GM19240 (cell line): ENCODE measurements around the gene PITX1.

Experiments used
- DNase-seq: peaks from one replicate; pipeline ENCODE4 v3.0.0; 2011; ENCODE audit warnings: low spot score; ENCODE audit not compliant: insufficient read length

The PITX1 gene

DNA sequence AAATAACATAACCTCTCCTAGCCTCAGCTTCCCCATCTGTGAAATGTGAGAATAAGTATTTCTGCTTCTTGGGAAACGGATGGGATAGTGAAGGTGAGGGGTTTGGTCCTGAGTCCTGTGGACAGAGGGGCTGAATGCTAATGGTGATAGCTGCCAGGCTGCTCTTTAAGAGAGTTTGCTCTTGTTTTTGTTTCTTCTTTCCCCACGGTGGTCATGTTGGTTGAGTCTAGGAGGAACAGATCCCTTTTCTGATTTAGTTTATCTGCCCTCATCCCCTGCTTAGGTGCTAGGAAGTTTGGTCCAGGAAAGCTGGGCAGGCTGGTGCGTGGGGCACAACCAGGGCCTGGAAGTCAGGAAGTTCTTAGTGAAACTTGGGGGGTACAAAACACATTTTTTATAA, 7.7 kb upstream of the PITX1 start:
- no peak for DNase-seq

DNA sequence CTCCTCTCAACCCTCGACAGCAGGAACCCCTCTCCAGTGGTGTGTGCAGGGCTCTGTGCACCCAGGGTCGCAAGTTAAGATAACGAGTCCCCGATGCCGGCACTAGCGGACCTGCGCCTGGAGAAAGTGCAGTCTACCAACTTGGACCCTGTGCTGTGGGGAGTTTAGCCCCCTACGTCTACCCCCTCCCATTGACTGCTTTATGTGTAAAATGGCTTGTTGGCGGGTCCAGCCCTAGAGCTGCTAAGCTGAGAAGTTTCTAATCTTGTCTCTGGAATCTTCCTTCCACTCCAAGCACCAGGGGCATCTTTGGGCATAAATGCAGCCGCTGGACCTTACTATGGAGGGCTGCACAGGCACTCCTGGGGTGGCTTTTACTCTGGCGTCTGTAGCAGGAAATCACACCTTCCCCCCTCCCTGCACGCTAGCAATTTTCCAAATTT, 7.1 kb upstream of the PITX1 start:
- no peak for DNase-seq

DNA sequence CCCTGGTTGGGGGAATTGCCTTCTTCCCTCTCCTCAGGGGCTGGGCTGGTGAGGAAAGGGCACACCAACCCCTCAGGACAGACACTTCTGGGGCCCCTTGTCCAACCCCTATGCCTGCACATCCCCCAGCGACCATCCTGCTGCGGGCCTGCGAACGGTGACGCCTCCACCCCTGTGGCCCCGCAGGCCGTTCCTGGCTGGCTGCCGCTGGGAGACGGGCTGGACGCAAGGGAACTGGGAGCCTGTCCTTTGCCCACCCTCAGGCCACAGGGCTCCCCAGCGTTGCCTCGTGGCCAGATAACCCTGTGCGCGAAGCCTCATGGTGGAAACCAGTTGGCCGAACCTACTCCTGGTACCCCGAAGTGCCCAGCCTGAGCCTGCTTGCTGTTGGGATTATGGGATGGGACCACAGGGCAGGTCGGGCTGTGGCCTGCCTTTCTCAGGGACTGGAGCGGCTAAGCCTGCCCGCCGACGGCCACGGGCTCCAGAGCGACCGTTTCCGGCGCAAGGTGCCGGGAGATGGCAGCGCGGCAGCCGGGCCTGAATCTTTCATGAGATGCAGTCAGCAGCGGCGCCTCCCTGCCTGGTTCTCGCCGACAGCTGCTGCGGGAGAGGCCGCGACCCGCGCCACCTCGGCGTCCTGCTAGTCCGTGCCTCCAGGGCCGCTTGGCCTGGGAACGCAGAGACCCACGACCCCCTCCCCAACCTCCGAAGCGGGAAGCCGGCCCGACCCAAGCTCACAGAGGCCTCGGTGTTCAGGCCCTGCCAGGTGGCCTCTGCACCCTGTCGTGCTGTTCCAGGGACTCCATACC, 6.5 kb upstream of the PITX1 start:
- DNase-seq = no peak

DNA sequence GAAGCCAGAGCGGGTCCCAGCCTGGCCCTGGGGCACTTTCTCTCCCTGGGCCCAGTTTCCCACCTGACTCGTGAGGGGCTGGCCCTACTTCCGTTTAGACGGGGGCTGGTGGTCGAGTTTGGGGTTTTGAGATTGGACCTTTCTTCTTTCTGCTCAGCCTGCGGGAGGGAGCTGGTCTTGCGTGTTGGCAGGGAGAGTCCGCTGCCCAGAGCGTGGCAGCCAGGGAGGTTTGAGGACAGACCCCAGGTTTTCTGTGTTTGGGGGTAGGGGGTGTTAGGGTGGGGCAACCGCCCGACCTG, 6.0 kb upstream of the PITX1 start:
- no peak for DNase-seq

DNA sequence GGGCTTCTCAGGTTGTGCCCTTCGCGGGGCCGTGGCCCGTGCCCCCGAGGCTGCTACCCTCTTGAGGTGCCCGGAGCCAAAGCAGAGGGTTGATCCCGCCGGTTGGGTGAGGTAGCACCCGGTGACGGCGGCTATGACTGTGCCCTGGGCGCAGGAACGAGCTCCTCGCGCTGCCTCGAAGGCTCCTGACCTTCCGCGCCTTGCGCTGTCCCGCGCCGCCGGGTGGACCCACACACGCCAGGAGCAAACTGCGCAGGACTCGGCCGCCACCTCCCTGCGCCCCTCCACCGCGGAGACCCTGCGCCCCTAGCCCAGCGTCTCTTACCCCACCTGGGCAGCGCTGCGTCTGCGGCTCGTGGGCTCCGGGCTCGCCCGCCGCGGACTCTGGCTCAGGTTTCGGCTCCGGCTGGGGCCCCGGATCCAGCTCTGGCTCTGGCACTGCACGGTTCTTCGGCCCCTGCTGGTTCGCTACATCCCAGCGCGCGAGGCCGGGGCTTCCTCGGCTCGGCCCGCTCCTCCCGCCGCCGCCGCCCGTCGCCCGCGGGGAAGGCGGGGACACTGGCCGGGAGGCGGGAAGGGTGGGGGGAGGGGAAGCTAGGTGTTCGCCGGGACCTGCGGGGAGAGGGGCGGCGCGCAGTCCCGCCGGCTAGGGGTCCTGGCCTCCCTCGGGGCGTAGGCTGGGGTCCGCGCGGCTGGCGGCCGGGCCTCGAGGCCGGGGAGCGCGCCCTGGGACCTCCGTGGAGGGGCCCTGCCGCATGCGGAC, 5.4 kb upstream of the PITX1 start:
- no peak for DNase-seq

DNA sequence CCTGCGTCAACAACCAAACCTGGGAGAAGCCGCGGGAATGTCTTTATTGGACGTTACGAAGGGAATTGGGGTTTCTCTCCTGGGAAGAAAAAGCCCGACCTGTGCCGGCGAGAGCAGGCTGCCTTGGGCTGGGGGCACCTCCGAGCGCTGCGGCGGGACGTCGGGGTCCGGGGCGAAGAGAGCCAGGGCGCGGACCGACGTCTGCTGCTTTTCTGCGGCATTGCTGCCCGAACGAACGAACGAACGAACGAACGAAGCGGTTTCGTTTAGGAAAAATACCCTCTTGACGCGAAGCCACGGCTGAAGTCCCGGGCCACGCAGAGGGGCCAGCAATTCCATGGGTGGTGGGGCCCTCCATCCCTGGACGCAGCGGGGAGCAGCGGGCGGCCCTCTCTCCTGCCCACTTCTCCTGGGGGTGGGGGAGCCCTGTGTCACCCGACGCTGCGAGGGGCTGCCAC, 4.8 kb upstream of the PITX1 start:
- no peak for DNase-seq

DNA sequence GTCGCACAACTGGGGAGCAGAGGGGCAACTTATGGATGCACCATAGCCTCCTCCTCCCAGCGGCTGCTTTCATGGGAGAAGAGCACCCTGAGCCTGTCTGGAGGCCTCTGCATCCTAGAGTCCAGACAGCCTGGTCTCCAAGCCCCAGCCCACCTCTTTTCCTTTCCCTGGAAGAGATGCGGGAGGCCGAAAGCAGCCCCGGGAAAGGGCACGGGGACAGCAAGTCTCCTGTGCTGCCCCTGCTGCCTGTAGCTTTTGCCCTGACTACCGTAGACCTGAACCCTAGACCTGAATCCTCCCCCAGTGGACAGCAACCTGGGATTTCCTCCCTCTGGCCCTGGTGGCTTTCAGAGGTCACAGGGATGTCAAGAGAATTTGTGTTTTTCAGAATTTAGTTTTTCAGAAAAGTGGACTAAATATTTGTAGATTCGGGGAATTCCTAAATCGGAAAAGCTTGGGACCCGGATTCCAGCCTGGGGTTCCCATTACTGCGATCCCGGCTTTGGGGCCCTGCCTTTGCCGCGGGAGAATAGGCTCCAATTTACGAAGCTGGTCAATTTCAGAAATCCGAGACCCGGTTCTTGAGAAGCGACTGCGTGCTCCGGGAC, 4.3 kb upstream of the PITX1 start:
- no peak for DNase-seq

DNA sequence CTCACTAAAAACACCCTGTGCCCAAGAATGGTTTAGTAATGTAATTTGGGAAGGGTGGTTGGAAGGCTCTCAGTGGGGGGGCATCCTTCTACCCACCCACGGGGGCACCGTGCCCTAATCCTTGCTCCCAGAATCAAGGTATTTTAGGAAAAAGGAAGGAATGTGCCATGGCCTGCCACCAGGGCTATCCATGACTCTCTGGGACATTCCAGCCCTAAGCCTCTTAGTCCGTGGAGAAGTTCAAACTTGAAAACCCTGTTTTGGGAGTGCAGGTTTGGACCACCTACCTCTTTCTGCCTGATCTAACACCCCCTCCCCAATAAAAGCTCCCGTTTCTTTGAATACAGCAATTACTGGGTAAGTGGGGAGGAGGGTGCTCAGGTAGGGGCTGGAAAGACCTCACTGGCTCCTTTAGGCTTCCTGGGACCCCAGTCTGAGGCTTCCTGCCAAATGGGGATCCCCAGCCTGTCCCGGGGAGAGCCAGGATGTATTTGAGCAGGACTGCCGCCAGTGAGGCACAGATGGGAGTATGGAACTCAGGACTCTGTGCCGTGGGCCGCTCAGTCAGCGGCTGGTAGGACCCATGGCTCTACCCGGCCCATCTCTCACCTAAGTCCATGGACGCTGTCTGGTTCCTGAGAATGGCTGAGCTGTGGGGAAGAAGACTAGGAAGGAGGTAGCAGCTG, 3.6 kb upstream of the PITX1 start:
- no peak for DNase-seq

DNA sequence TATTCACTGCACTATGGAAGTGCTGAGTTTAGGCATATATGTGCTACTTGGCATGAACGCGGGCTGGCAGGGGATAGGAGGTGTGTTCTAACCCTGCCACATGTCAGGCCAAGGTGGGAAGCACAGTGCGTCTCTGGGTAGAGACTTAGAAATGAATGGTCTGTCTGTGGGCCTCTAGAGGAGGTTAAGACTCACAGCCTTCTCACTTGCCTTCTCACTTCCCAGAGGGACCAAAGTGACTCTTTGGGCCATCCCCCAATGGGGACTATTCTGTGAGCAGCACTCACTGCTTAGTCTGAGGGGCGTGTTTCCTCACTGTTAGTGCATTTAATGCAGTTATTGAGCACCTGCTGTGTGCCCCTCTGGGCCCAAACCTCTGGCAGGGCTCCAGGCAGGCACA, 2.4 kb upstream of the PITX1 start:
- DNase-seq = no peak

DNA sequence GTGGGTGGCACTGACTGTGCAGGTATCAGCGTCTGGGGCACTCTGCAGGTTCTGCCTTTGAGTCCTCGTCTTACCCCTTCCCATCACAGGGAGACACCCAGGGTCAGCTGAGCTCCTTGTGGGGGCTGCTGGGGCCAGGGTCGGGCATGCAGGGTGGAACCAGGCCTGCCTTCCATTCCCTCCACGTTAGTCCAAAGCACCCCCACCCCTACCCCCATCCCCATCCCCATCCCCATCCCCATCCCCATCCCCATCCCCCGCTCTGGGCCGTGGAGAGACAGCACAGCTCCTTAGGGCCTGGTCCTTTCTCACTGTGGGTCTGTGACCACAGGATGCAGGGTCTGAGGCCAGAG, 1.6 kb upstream of the PITX1 start:
- no peak for DNase-seq

DNA sequence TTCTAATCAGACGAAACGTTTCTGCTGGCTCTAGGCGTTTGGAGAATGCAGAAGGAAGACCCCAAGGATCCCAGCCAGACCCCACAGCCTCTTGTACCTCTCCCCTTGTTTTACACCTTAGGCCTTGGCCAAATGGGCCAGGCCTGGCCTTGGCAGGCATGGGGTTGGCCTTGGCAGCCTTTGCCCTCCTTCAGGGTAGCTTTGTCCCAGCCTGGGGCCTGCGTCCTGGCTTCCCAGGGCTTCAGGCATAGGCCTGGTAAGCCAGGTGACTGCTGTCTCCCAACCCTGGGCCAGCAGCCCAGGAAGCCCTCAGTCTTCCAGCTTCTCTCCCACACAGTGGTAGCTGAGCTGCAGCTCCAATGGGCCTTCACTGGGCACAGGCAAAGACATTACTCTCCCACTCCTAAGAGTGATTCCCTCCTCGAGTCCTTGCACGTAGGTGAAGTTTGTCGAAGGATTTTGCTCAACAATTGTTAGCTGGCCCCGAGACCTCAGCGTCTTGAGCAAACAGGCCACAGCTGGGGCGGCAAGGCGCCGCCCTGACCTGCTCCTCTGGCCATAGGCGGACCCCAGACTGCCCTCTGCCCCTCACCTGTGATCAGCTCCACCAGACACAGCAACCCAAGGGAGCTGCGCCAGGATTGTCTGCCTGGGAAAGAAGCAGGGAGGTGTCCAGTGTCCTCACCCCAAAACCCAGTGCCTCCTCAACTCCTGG, 1.1 kb upstream of the PITX1 start:
- DNase-seq = no peak

DNA sequence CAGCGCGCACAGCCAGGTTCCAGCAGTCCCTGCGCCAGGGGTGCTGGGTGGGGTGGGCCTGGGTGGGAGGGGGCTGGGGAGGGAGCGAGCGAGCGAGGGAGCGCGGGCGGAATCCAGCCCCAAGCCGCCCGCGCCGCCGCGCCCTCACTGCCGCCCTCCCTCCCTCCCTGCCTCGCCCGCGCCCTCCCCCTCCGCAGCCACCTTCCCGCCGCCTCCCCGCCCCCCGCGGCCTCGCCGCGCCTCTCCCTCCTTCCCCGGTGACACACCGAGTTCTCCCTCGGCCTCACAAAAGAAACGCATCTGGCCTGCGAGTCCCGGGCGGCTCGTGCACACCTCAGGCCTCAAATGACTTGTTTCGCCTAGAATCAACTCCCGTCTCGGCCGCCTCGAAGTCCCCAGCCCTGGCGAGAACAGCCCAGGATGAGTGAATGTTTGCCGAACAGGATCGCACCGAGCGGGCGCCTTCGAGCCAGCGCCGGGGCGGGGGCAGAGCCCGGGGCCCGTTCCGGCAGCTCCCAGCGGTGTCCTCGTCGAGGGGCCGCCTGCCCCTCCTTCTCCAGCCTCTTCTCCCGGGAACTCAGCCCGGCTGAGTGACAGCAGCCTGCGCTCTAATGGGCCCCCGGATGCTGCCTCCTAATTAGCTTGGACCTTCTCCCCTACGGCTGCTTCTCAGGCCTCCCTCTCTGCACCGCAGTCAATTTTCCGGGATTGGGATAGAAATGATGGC, 371 bp upstream of the PITX1 start:
- DNase-seq = no peak

DNA sequence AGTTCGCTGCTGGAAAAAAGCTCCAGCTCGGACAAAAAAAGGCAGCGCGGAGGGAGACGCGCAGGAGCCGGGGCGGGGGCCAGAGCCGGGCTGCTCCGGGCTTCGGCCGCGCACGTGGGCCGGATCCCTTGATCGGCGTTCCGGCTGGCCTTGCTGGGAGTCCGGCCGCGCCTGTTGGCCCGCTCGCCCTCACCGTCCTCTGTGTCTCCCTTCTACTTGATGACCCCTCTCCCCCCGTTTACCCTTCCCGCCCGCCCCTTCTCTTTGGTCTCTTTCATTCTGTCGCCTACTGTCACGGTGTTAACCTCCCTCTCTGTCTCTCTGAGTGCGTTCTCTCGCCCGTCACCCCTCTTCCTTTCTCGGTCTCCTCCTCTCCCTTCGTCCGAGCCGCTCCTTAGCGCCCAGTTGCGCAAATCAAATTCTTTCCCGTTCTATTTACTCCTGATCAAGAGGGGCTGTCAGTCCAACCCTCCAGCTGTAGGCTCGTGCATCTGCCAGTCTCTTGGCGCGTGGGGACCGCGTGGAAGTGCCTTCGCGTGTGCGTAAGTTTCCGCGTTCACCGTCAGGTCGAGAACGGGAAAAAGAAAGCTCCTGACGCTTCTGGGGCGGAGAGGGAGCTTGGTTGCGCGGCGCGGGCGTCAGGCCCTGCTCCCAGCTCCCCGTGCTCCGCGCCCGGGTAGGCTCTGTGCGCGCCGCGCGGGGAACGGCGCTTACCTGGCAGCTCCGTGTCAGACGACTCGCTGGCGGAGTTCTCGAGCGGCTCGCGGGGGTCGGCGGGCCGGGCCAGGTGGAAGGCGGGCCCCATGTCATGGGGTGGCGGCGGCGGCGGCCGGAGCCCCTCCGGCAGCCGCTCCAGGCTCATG, 798 bp downstream of the PITX1 start:
- DNase-seq = no peak

DNA sequence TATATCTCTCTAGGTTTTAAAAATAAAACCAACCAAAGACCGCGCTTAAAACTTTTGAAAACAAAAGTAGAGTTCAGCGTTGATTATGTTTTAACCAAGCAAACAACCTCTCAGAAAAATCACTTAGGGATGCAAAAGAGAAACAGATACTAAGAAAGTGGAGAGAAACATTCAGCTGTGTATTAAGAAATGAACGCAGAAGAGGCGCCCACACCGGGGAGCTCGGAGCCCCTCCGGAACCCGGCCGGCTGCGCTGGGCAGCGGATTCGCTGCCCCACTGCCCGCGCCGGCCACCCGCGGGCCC, 1.4 kb downstream of the PITX1 start:
- no peak for DNase-seq

DNA sequence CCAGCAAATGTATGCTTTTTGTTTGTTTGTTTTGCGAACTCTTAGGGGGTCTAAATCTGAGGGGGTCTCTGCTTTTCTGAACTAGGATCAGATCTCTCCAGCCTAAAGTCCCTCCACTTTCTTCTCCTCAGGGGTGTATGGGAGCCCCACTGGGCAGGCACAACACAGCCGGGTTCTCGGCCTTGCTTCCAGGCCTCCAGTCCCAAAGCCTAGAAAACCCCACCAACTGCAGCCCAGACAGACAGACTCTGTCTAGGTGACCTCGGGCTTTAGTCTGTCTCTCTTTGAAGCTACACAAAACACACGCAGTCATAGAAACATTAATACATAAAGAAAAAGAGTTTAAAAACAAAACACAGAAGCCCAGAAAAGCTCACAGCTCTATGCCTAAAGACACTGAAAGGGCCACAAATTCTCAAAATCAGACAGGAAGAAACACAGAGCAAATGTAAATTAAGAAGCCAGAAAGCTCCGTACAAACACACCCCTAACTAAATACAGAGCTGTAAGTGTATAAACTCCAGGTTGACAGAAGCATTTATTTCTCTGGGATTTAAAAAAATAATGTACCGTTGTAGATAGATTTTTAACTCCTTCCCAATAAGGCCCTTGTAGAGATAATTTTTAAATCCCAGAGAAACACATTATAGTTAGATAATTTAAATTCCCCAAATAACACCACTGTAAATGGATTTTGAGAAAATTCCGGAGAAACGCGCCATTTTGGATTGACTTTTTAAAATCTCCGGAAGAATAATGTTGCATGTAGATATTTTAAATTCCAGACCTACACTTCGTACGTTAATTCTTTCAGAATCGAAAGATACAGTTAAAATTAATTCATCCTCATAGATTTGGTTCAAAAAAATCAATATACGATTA, 2.0 kb downstream of the PITX1 start:
- DNase-seq = no peak

DNA sequence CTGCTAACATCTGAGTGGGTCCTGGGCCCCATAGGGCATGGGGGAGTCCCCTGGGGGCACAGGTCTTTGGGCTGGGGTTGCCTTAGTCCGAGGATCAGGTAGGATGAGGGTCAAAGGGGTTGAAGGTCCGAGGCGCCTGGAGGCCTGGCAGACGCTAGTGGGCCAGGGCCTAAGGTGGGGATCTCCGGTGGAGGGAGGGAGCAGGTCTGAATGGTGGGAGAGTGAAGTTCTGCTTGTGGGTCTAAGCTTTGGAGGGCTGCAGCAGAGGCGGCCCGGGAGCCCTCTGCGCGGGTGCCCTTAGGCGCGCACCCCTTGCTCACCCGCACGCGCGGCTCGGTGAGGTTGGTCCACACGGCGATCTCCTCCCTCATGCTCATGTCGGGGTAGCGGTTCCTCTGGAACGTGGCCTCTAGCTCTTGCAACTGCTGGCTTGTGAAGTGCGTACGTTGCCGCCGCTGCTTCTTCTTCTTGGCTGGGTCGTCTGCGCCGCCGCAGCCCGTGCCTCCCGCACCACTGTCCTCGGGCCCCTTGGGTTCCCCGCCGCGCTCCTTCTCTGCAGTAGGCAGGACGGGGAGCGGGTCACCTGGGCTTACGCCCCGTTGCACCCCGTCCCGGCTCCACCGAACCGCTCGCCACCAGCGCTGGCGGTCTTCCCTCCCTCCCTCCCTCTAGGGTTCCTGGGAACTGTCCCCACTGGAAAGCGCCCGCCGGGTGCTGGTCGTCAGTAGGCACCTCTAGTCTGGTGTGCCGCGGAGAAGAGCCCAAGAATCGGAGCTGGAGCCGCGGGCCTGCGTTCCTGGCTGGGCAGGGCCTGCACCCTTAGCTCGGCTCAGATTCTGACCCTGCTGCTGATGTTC, 2.8 kb downstream of the PITX1 start:
- DNase-seq = no peak

DNA sequence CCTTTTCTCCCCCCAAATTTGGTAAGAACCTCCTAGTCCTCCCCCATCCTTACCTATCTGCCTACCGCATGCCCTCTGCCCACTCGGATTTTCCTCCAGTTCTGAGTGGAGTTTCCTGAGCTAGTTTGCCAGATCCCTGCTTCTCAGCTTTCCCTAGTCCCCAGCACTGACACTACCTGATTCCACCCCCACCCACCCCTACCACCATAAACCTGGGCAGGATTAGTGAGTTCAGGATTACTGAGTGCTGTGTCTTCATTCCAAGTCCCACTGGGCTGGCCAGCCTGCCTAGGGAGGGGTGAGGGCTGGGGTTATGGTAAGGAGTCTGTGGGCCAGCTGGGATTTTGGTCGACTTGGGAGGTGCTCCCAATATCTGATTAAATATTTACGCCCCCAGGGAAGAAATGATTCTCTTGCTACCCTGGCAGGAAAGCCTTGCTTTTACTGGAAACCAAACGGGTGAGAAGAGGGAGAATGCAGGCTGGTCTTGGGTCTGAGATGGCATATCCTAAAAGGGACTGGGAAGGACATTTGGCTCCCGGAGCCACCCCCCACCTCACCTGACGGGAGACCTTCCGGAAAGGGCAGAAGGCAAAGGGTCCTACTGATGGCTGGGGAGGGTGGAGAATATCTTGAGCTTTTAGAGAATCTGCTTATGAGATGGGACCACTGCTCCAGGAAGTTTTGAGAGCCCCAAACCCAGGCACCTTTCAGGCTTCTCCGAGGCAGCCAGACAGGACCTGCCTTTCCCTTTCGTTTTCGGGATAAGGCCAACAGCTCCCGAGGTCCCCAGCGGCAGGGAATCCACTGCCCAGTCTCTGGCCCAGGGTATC, 3.7 kb downstream of the PITX1 start:
- no peak for DNase-seq
